ENCODE data around the gene RSPH6A.
"Not testable (repeated sequence)": the region's sequence is repeated elsewhere in the genome, so short reads cannot be mapped to it uniquely, and the experiment has no call there.

The RSPH6A gene

DNA sequence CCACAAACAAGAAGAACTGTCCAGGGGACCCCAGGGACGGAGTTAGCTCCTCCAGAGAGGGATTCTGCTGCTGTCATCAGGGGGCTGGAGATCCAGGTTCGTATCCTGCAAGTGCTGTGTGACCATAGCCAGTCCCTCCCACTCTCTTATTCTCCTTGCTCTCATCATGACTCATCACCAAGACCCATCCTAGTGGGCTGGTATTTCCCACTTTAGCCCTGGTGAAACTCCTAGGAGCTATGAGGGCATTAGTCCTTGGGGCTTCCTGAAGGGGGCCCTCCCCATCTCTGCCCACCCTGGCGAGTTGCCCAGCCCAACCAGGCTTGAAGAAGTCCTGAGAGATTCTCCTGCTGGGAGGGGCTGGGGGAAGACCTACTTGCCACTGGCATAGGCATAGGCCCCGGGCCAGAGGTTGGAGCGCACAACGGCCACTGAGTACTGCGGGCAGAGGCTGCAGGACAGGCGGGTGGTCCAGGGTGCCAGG is 15.0 kb downstream of the RSPH6A start:
- no peak for DNase-seq (ENCODE audit: low spot score)

DNA sequence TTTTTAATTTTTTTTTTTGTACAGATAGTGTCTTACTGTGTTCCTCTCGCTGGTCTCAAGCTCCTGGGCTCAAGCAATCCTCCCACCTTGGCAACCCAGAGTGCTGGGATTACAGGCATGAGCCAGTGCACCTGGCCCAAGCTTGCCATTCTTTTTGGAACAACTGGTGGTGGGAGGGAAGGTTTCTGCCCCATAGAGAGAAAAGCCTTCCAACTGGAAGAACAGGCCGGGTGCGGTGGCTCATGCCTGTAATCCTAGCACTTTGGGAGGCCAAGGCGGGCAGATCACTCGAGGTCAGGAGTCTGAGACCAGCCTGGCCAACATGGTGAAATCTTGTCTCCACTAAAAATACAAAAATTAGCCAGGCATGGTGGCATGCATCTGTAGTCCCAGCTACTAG is 15.6 kb downstream of the RSPH6A start:
- not testable (repeated sequence) for DNase-seq (ENCODE audit: low spot score)

DNA sequence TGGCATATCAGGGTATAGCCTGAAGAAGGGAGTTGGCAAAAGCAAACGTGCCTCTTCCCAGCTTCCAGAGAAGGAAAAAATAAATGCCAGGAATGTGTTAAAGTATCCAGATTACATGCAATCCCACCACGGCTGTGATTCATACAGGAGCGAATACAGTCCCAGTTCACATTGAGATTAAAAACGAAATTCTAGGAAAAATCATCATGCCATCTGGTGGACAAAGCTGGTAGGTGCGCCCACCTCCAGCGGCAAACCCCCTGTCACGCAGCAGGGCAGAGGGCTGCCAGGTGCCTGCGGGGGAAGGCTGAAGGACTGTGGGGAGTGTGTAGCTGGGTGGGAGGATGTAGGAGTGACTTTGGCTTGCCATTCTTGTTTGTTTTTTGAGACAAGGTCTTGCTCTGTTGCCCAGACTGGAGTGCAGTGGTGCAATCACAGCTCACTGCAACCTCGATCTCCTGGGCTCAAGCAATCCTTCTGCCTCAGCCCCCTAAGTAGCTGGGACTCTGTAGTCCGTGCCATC is 16.1 kb downstream of the RSPH6A start:
- peak; percentile 50 for DNase-seq (ENCODE audit: low spot score)

DNA sequence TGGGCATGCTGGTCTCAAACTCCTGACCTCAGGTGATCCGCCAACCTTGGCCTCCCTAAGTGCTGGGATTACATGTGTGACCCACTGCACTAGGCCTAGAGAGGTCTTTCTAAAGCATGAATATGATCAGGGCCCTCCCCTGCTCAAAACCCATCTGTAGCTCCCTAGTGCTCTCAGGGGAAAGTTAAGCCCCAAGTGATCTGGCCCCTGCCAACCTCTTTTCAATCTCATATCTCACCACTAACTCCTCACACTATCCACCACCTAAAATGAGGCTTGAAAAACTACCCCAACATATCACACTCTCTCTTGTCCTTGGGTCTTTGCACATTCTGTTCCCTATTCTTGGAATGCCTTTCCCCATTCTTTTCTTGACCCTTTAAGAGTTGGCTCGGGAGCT is 20.5 kb downstream of the RSPH6A start:
- no peak for DNase-seq (ENCODE audit: low spot score)

DNA sequence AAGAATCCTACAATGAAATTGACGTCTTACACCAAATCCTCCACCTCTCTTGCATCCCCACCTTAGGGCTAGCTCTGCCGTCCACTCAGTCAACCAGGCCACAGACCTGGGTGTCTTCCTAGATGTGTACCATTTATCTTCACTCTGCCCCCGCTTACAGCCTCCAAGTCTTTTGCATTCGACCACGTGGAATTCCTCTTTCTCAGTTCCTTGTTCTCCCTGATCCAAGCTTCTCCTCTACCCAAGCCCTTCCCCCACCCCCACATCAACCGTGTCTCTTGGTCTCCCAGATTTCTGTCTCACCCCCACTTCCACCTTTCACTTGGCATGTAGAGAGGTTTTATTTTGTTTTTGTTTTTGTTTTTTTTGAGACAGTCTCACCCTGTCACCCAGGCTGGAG is 21.2 kb downstream of the RSPH6A start:
- DNase-seq (ENCODE audit: low spot score): no peak

DNA sequence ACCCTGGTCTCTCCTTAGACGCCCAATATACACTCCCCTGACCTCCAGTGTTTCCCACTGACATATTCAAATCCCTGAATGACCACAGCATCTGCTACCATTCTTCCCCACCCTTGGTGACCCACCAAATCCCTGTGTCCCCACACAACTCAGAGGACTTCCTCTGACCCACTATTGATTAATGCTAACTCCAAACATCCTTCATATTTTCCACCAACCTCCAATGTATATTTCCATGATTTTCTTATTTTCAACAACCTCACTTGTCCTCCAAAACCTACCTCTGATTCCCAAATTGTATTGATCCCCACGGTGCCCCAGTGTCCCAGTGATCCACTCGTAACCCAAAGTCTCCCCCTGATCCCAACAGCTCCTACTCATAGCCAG is 21.9 kb downstream of the RSPH6A start:
- DNase-seq (ENCODE audit: low spot score): no peak

DNA sequence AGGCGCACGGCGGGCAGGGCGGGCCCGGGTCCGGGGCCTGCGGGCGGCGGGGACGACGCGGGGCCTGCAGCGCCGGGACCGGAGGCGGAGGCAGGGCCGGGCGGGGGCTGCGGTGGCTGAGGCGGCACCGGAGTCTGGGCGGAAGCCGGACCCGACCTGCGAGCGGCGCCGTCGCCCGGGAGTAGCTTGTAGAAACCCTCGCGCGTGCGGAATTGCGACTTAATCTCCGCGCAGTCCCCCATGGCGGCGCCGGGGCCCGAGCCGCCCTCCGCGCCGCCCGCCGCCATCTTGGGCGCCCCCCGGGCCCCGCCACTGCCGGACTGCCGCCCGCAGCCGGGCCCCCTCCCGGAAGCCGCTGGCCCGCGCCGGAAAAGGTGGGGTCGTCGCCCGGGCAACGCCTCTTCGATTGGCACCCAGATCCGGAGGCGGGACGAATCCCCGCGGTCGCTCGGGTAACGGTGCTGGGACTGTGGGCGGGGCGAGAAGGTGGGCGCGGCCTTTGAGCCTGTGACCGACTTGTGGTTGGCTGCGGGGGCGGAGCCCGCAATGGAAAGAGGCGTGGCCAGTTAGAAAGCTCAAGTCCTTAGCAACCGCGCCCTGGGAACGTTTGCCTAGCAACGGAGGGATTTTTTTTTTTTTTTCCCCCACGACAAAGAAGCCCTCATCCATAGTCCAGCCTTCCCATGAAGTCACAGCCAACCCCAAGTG is 22.5 kb downstream of the RSPH6A start, which contains the start of gene DMWD:
Gene DMWD, minus strand, starts transcription at position 376 of the 708 bp plus-strand sequence. Its CDS starts 89 bp downstream, at position 287.
- peak; percentile 100 for DNase-seq (ENCODE audit: low spot score)

DNA sequence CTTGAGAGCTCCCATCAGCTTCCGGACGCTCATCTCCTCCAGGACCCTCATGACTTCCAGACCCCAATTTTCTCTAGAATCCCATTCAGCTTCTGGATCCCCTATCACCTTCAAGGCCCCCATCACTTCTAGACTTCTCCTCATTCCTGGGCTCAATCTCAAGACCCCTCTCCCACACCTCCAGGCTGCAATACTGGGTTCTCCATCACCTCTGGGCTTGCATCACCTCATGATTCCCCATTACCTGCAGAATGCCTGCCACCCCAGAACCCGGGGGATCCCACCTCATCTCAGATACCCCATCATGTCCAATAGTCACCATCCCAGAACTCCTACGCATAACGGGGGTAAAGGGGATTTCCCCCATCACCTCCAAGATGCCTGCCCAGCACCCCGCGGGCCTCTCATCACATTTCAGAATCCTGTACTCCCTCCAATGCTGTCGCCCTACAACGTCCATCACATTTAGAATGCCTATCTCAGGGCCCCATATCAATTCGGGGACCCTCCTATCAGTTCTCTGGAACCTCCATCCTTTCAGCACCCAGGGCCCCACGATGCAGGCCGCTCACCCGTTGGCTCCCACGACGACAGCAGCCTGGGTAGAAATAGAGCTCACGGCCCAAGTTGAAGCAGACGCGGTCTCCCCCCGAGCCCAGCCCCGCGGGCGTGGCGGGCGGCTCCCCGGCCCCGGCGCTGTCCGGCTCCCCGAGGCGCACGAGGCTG is 23.2 kb downstream of the RSPH6A start:
- DNase-seq (ENCODE audit: low spot score): no peak

DNA sequence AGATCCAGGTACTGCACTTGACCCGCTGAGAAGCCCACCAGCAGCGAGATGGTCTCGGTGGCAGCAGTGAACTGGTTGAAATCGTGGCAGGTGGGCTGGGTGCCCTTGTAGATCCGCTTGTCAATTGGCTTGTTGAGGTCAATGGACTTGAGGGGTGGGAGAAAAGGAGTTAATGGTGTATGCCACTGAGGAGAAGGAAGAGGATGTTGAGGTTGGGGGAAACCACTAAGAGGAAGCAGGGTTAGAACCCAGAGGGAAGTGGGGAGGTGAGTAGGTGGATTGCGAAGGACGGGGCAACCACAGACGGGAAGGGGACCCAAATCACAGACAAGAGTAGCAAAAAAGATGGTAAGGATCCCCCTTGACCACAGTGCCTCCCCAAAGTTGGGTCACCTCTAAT is 24.2 kb downstream of the RSPH6A start:
- DNase-seq (ENCODE audit: low spot score): peak; percentile 60

DNA sequence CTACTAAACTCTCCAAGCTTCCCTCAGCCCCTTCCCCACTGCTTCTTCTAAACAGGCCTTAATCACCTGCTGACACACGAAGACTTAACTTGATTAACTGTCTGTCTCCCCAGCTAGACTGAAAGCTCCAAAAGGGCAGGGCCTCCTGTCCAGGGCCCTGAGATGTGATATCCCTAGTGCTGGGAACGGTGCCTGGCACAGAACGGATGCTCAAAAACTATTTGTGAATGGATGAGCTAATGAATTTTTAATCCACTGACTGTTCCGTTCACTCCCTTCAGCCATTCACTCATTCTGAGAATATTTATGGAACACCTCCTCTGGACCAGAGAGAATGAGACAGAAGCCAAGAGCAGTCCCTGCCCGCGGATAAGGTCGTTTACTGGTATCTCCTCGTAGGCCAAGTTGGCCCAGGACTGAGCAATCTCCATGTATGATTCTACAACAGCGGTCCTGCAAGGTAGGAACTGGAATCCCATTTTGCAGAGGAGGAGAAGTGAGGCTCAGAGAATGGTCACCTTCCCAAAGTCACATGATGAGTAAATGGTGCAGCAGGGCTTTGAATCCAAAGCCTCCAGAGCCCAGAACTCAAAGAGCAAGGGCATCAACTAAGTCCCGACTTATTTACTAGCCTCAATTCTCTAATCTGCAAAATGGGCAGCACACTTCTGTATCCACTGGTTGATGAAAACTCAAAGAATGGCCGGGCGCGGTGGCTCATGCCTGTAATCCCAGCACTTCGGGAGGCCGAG is 25.9 kb downstream of the RSPH6A start:
- DNase-seq (ENCODE audit: low spot score): no peak

DNA sequence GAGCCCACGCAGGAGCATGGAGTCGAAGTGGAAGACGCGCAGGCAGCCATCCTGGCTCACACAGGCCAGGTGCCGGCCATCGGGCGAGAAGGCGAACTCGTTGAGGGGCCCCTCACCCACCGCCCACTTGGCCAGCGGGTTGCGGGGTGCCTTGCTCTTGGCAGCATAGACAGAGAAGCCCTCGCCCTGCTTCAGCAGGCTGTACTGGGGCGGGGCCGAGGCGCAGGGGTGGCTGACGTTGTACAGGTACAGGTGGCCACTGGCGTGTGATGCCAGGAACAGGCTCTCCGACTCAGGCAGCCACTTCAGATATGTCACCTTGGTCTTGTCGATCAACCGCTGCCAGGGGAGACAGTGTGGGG is 28.6 kb downstream of the RSPH6A start:
- no peak for DNase-seq (ENCODE audit: low spot score)

DNA sequence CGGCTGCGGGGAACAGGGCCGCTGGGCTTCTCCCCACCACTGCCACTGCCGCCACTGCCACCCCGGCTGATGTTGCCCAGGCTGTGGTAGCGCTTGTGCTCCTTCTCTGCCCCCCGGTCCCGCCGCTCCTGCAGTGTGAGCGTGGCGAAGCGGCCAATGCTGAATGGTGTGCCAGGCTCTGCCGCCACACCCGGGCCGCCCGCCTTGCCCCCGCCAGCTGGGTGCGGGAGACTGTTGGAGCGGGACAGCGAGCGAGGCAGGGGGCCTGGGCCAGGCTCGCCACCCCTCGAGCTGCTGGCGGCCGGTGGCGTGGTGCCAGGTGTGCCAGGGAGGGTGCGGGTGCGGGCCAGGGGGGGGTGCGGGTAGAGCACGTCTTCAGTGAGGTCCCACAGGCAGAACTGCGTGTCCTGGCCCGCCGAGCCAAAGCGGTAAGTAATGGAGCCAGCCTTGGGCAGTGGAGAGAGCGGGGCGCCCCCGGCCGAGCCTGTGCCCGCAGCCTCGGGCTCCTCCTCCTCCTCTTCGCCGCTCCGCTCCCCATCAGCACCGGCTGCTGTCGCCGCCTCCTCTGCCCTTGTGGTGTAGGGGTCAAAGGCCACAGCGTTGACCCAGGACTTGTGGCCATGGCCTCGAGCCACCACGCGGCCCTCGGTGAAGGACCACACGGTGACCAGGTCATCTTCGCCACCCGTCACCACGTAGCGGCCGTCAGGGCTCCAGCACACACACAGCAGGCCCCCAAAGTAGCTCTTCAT is 29.2 kb downstream of the RSPH6A start:
- no peak for DNase-seq (ENCODE audit: low spot score)

DNA sequence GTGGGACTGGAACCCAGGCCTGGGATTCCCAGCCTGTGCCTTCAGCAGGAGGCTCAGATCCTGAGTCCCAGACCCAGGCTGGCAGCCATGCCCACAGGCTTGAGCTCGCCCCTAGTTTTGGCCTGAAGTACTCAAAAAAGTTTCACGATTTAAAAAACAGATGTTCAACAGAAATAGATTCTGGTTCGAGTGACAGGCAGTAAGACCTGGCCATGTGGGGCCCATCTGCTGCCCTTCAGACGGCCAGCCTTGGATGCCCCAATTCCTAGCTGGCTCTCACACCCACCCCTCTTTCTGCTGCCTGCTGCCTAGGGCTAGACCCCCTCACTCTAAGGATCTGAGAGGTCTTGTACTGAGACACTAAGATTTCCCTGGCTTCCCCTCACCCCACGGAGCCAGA is 30.0 kb downstream of the RSPH6A start:
- no peak for DNase-seq (ENCODE audit: low spot score)

DNA sequence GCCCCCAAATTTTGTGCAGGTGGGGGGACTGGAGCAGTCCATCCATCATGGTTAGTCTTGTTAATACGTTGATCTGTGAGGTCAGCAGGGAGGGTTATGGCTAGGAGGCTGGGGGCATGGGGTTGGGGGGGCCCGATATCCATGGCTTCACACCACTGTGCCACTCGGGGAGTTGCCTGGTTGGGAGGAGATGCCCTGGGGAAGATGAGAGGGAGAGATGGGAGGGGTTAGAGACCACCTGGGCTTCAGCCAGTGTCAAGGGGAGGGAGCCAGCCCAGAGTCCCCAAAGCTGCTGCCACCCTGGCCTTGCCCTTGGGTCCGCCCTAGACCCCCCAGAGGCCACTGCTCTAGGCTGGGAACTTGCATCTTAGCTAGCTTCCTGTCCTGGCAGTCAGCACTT is 31.0 kb downstream of the RSPH6A start:
- no peak for DNase-seq (ENCODE audit: low spot score)

DNA sequence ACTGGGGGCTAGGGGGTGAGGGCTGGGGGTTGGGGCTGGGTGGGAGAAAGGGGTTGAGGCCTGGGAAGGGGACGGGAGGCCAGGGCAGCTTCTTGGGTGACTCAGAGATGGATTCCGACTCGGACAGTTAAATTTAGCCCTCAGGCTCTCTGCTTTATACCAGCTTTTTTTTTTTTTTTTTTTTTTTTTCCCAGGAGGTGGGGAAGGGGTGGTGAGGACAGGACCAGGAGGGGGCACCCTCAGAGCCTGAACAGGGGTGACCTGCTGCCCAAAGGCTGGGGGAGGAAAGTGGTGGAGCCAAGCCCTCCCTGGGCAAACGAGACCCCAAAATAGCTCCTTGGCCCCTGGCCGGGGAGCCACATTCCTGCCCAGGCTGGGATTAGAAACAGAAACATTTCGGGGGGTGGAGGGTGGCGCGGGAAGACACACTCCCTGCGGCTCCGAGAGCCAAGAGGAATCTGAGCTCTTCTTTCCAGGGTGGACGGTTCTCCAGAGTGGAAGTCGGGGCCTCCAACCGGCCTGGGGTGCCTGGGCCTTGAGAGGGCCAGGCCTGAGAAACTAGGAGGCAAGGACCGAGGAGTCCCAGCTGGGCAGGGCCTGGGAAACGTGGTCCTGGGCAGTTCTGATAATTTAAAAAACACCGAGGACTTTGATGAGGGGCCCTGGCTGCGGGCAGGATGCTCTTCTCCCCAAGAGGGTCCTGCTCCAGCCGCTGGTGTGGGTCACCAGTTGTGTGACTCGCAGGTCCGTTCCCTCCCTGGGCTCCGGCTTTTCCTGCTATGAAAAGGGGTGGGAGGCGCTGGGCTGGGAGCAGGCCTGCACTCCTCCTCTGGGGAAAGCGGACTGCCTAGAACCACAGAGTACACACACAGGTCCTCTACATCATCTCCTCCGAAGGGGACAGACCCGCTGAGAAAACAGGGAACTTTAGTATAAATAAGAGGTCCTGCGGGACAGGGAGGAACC is 32.0 kb downstream of the RSPH6A start:
- DNase-seq (ENCODE audit: low spot score): no peak

DNA sequence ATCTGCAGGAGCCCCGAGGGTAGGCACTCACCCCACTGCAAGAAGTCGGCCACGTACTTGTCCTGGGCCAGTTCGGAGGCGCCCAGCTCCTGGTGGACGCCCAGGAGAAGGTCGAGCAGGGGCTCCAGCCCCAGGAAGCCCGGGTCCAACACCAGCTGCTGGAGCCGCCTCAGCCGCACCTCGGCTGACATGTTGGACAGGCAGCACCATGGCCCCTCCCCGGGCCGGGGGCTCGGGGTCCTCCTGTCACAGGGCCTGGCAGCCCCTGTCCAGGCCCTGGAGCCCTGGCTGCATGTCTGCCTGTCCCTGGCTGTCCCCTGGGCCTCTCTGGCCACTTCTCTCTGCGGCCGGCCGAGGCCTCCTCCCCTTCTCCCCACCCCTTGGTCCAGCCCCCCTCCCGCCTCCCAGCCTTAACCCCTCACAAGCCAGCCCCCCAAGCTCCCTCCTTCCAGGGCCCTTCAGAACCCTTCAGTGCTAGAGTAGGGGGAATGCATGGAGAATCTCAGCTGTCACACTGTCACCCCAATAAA is 32.9 kb downstream of the RSPH6A start, which contains the start of gene DMPK:
Gene DMPK, minus strand, starts transcription at position 329 of the 530 bp plus-strand sequence. Its CDS starts 138 bp downstream, at position 191.
- no peak for DNase-seq (ENCODE audit: low spot score)

DNA sequence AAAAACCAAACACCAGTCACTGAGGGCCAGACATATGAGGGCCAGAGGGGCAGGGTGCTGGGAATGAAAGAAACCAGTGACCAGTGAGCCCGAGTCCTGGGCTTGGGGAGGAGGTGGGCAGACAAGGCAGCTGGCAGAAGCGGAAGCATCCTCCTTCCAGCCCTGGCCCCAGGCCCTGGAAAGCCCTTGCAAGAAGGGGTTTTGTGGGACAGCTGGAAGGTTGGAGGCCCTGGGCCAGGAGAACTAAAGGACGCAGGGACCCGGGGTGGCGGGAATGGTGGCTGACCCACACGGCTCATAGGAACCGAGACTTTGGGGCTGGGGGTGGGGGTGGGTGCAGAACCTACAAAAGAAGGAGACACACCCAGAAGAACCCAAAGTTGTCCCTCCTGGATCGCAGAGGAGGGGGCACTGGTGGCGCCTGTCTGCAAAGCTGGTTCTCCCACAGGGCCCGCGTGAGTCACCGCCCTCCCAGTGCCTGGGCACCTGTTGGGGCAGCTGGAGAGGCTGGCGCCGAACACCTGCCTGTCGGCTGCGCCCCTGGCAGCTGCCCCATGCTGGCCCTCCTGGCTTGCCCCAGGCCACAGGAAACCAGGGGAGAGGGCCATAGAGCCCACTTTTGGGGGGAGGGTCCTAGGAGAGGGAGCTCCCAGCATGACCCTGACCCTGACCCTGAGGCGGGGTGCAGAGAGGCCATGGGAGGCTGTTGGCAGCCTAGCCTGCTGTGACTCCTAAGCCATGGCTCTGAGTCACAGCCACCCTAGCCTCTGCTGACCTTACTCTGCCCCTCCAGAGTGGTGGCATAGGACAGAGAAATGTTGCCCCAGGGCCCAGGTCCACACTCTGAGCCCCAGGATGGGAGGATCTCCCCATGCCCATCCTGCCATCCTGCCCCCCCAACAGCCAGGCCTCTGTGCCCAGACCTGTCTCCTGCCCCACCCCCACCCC is 33.6 kb downstream of the RSPH6A start:
- DNase-seq (ENCODE audit: low spot score): no peak

DNA sequence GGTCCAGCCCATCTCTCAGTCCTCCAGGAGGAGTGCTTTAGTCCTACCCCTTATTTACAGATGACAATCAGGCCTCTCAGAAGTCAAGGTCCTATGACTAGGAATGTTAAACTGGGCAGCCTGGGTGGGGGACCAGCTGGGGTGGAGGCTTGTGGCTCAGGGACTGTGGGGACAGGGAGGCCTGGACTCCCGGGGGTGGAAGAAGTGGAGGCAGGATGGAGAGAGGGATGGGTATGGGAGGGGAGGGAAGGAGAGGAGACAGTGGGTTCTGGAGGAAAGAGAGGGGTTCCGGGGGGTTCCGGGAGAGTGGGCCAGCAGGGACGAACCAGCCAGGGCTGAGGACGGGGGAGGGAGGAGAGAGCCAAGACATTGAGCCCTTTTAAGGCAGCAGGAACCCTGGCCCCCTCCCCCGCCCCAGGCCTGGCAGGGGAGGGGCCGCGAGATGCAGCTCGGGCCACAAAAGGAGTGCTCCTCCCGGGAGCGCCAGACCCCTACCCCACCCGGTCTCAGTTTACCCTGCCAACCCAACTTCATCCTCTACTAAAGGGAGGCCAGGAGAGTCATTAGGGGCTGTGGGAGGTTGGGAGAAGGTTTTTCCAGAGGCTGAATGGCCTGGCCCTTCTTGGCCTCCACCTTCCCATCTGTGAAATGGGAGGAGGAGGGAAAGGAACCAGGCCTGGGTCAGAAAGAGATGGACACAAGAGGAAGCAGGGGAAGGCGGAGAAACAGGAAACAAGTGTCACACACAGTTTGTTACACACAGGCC is 34.5 kb downstream of the RSPH6A start:
- no peak for DNase-seq (ENCODE audit: low spot score)

DNA sequence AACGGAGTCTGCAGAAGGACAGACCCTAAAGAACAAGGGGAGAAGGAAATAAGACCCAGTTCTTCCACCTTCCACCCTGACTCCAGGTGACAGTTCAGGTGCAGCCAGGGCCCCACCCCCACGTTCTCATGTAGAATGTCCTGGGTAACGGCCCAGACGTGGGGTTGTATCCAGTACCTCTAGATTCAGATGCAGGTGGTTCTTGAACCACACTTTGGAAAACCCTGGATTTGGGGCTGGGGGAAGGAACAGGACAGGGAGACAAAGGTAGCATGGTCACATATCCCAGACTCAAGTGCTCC is 35.0 kb downstream of the RSPH6A start:
- DNase-seq (ENCODE audit: low spot score): no peak

Measured in activated CD4-positive, alpha-beta T cell treated with anti-CD3 and anti-CD28 coated beads, Interleukin-2, Interleukin-4, amounts not matched to agents 100 ng/mL and 50 ng/mL, durations not matched to agents 16 hours and 8 hours (primary cell).